ENCODE results near the gene SMURF2. TPM values are rescaled to one million over a fixed set of nuclear protein-coding genes. Genes with fewer than 3 reads are reported as not detected.

SMURF2 gene
- total and polyA plus RNA-seq, 9 of the 15 experiments (the other 6 are each of a cell fraction or from before 2014, with no cell fraction given), result 3.8 to 22.0 (median 14.8) TPM

GRCh38 chr17:64572682-64573154, 89.4 kb downstream of the SMURF2 start (continued):
- no peak for TF ChIP-seq BCLAF1 (IDR thresholded peaks at IDR 0.05; ENCODE audit: borderline replicate concordance in 1 of 2, control insufficient read depth in 1 of 2, low read depth in 2 of 2, low read length in 1 of 2)
- no peak for TF ChIP-seq ILF3 (IDR thresholded peaks at IDR 0.05; ENCODE audit: borderline replicate concordance)
- TF ChIP-seq NFE2L1 (tag; IDR thresholded peaks at IDR 0.05; ENCODE audit: borderline replicate concordance, low read depth), result no peak
- TF ChIP-seq IFI16 (CRISPR knock-in tag; IDR thresholded peaks at IDR 0.05), result no peak
- no peak for TF ChIP-seq SUPT5H (IDR thresholded peaks at IDR 0.05)
- TF ChIP-seq PRDM10 (IDR thresholded peaks at IDR 0.05; ENCODE audit: partially characterized antibody), result no peak
- no peak for TF ChIP-seq ESRRA (IDR thresholded peaks at IDR 0.05; ENCODE audit: borderline replicate concordance, low read depth)
- no peak for TF ChIP-seq HIVEP1 (CRISPR knock-in tag; IDR thresholded peaks at IDR 0.05)
- no peak for TF ChIP-seq PURB (CRISPR knock-in tag; IDR thresholded peaks at IDR 0.05; ENCODE audit: low read depth)
- no peak for TF ChIP-seq FOXP1 (CRISPR knock-in tag; IDR thresholded peaks at IDR 0.05)
- no peak for TF ChIP-seq ARID4B (CRISPR knock-in tag; IDR thresholded peaks at IDR 0.05)
- no peak for TF ChIP-seq E2F4 (CRISPR knock-in tag; IDR thresholded peaks at IDR 0.05; ENCODE audit: low read depth)
- no peak for TF ChIP-seq ZNF57 (CRISPR knock-in tag; IDR thresholded peaks at IDR 0.05)
- no peak for TF ChIP-seq RBM17 (IDR thresholded peaks at IDR 0.05; ENCODE audit: borderline replicate concordance, low read depth, low read length)

Measured in K562 (cell line).